DMS53 treated with DMSO at 0.1 percent for 48 hours (cell line): ENCODE data around the gene GOLGA6D.
"Not testable (repeated sequence)": the region's sequence is repeated elsewhere in the genome, so short reads cannot be mapped to it uniquely, and the experiment has no call there.

ENCODE experiments used
- DNase-seq: peaks from one replicate; lab custom pipeline; 2025; ENCODE audit not compliant: unreplicated experiment; lab: John Stamatoyannopoulos, UW

The GOLGA6D gene, protein sequence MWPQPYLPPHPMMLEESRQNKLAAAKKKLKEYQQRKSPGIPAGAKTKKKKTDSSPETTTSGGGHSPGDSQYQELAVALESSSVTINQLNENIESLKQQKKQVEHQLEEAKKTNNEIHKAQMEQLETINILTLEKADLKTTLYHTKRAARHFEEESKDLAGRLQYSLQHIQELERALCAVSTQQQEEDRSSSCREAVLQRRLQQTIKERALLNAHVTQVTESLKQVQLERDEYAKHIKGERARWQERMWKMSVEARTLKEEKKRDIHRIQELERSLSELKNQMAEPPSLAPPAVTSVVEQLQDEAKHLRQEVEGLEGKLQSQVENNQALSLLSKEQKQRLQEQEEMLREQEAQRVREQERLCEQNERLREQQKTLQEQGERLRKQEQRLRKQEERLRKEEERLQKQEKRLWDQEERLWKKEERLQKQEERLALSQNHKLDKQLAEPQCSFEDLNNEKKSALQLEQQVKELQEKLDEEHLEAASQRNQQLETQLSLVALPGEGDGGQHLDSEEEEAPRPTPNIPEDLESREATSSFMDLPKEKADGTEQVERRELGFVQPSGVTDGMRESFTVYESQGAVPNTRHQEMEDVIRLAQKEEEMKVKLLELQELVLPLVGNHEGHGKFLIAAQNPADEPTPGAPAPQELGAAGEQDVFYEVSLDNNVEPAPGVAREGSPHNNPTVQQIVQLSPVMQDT

DNA sequence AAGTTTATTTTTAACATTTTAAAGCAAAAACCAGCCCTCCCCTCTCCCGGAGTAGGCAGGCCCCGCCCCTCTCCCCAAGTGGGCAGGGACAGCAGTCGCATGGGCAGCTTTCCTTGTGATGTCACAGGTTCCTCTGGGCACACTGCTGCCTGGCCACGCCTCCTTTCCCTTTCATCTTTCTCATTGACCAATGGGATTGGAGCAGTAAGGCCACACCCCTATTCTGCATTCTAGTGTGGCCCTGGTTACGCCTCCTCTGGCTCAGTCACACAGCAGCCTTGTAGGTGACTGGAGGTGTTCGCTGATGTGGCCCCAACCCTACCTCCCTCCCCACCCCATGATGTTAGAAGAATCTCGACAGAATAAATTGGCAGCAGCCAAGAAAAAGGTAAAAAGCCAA is at the start of gene GOLGA6D:
Gene GOLGA6D (plus strand): TSS at position 264 of the 400 bp plus-strand sequence. CDS start 41 bp downstream, at position 305.
- not testable (repeated sequence) for DNase-seq

DNA sequence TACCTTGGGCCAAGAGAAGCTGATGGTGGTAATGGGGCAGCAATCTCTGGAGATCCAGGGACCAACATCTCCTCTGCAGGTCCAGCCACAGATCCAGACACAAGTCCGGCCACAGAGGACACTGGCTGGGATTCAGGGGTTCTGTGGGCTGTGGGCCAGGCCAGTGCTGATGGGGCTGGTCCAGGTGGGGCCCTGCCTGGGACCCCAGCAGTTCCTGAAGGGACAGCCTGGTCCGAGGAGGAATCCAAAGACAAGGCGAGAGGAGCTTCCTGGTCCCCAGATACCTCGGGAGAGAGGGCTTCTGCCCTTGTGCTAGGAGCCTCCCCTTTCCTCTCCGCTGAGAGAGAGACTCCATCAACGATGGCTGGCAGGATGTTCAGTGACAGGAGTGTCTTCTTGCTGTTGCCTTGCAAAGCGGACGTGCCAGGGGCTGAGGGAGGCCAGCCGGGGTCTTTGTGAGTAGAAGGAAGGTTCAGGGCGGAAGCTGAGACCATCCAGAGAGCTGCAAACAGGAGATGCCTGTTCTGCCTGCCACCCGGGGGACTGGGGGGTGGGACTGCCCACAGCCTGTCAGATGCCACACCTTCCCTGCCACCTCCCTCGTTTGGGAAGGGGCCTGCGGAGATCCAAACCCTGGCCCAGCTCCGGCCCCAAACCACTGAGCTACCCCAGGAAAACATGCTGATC is 49.0 kb upstream of the GOLGA6D start:
- DNase-seq = no peak

DNA sequence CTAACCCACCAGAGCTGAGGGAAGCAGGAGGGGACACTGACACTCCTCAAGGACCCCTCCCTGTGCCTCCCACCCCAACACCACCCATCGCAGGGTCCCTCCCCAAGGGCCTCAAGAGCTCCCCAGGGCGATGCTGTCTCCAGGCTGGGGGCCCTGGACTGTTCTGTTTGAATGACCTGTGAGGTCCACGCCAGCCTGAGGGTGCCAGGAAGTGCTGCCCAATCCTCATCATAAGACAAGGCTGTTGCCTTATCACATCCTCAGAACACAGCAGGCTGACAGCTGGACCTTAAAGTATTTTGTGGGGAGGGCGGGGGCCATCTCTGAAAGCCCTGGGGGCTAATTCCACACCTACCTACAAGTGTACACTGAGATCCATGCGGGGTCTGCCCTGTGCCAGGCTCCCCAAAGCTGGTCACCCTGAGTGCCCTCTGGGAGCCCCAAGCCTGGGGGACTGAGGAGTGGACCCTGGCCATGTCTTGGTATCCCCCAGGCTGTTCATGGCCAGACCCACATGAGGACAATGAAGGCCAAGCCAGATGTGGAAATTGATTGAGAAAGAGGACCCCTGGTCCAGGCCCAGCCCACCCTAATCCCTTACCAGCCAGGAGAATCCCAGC is 48.3 kb upstream of the GOLGA6D start:
- DNase-seq = no peak

DNA sequence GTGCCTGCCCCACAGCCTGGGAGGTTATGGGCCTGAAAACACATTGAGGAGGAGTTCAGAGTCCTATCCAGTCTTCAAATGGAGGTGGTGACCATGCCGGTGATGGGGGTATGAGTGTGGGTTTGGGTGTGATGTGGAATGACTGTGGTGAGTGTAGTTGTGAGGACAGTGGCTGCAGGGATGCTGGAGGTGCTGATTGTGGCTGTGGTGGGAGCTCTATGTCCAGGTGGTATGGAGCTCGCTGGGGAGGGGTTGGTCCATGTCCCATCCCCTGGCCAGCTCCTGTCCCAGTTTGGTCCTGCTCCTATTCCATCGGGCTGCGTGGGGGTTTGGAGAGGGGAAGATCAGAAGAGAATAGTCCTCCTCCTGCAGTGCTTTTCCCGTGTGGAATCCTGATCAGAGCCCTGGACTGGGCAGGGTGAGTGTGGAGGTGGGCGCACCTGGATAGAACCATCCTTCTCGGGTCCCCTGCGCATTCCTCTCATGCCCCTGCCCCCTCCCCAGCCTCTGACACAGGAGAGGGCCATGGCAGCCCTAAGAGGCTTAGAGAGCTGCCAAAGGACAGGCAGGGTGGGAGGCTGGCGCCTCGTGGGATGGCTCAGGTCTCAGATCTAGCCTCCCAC is 47.5 kb upstream of the GOLGA6D start:
- no peak for DNase-seq

DNA sequence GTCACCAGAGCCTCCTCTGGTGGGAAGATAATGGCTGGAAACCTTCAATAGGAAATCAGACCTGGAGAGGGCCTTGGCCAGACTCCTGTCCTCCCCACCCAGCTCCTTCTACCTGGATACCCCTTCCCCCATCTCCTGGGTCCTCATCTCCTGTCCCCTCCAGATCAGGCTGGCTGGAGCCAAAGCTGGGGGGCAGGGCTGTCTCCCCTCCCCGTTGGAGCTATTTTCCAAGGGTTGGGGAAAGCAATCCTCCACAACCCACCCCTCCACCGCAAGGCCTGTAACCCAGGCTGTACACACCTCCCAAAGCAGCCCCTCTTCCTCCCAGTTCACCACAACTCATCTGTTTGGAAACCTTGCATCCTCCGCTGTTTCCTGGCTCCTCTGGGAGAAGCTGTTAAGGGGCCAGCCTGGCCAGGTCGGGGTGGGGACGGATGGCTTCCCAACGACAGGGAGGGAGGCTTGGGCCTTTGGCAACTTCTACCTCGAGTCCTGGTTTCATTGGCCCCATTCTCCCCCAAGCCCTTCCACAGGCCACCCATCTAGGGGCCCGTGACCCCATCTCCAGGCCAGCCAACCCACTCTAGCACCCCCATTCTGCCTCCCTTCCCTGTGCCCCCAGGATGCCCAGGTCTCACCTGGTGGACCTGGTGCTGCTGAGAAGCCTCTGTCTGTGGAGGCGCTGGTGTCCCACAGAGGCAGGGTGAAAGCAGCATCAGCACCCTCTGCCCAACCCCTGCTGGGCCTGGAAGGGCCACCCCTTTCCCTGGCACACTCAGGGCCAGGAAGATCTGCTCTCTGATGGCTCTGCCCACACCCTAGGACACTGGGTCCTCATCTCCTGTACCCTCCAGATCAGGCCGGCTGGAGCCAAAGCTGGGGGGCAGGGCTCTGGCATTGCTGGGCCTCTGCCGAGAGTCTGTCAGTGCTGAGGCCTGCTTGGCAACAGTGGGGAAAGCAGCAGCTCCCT is 46.6 kb upstream of the GOLGA6D start:
- no peak for DNase-seq

DNA sequence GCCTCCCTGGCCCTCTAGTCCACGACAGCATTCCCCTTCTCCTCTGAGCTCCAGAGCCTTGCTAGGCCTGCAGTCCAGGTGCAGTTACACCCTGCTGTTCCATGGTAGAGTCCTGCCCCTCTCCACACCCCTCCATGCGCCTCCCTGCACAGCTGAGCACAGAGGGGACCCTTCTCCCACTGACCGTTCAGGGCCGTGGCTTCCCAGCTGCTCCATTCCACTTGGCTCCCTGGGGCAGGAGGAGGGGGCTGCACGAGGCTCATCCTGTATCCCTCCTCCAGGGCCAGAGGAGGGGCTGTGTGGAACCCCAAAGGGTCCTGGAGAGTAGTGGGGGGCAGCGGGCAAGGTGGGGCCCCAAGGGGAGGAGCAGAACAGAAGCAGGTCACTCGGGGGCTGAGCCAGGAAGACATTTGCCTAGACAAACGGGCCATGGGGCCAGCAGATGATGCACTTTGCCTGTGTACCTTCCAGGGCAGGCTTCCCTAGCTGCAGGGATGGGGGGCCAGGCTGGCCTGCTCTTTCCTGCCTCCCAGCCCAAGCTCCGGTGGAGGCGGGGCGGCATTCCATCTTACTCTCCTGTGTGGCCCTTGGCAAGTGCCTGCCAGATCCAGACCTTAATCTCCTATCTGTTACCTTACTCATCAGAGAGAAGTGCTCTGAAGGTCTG is 45.2 kb upstream of the GOLGA6D start:
- no peak for DNase-seq

DNA sequence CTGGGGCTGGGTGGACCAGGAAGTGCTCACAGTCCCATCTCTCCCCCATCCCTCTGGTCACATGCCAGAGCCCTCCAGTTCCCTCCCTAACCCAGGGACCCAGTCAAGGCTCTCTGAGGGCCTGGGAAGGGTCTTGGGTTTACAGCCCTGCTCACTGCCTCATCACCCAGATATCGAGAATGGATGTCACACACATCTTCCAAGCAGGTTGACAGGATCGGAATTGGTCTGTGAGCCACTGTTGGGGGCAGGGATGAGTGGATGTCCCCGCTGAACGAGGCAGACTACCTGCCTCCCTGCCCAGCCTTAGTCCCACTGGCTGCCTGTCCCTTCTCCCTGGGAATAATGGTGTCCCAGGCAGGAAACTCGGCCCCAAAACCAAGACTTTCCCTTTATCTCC is 44.5 kb upstream of the GOLGA6D start:
- no peak for DNase-seq

DNA sequence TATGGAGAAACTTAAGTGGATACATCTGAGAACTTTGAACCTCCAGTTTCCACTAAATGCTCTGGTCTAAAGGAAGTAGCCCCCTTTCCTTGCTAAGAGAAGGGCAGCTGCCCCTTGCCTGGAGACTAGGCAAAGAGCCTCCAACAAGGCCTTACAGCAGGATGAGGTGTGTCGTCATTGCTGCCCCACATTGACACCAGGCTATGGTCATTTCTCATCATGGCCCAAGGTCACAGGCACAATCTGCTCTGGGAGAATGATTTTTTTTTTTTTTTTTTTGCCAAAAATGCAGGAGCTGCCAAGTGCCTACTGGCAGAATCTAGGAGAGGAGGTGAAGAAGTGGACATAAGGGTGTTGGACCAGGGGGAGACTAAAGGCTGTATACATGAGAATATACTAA is 36.9 kb upstream of the GOLGA6D start:
- not testable (repeated sequence) for DNase-seq

DNA sequence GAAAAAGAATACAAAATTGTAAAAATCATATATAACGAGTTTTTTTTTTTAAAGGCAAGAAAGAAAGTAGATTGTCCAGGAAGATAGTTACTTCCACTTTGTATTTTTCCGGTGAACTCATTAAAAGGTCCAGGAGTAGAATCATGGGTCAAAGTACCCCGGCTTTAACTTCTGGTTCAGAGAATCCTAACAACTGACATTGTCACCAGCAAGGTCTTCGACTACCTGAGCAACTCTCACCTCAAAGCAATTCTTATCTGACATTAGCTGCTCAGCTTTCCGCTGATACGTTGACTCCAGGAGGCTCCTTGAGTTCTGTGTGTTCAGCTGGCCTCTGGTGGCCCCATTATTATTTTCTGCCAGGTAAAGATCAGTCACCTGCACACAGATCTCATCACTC is 33.6 kb upstream of the GOLGA6D start:
- peak; percentile 15 for DNase-seq

DNA sequence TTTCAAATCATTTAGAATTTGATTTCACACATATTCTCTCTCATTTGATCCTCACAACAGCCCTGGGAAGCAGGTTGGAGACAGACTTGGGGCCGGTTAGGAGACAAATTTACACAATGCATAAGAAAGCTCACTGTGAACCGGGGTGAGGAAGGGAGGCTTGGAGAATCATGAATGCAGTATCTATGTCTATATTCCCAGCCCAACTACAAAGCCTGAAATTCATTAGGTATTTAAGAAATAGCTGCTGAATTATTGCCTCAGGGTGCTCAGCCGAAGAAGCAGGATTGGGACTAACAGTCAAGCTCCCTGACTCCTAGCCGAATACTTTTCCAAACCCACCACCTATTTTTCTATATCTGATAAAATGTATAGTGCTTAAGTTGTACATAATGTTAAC is 32.9 kb upstream of the GOLGA6D start:
- no peak for DNase-seq

DNA sequence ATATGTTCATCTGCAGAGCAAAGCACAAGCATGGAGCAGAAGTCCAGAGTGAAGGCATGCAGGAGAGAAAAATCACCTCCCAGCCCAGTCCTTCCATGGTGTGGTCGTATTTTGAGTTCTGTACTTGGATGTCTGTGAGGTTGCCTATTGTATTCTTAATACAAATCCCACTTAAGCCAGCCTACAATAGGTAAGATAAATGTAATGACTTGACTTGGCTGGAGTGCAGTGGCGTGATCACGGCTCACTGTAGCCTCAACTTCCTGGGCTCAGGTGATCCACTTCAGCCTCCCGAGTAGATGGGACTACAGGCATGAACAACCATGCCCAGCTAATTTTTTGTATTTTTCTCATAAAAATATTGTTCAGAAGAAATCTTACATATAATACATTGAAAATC is 31.3 kb upstream of the GOLGA6D start:
- DNase-seq = not testable (repeated sequence)

DNA sequence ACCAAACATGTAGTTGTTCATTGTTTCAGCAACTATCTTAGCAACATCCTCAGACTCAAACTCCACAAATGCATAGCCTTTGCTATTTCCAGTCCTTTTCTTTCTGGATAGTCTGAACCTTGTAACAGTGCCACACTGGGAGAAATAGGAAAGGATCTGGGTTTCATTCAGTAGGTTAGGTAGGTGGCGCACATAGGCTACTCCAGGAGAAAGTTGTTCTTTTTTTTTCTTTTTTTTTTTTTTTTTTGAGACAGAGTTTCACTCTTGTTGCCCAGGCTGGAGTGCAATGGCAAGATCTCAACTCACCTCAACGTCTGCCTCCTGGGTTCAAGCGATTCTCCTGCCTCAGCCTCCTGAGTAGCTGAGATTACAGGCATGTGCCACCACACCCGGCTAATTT is 30.4 kb upstream of the GOLGA6D start:
- DNase-seq = not testable (repeated sequence)

DNA sequence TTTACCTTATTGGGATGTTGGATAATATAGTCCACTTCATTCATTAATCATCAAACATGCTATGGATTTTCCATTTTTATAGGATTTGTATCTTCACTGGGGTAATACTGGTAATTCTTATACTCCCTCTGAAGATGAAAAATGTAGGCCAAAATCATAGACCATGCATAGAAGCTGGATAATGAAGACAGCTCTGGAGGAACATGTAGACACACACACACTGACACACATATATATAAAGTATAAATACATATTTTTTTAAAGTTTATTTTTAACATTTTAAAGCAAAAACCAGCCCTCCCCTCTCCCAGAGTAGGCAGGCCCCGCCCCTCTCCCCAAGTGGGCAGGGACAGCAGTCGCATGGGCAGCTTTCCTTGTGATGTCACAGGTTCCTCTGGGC is 24.6 kb upstream of the GOLGA6D start, which contains the start of gene GOLGA6C:
Gene GOLGA6C (plus strand): TSS at position 301 of the 400 bp plus-strand sequence. CDS start 265 bp downstream, outside the sequence.
- not testable (repeated sequence) for DNase-seq

DNA sequence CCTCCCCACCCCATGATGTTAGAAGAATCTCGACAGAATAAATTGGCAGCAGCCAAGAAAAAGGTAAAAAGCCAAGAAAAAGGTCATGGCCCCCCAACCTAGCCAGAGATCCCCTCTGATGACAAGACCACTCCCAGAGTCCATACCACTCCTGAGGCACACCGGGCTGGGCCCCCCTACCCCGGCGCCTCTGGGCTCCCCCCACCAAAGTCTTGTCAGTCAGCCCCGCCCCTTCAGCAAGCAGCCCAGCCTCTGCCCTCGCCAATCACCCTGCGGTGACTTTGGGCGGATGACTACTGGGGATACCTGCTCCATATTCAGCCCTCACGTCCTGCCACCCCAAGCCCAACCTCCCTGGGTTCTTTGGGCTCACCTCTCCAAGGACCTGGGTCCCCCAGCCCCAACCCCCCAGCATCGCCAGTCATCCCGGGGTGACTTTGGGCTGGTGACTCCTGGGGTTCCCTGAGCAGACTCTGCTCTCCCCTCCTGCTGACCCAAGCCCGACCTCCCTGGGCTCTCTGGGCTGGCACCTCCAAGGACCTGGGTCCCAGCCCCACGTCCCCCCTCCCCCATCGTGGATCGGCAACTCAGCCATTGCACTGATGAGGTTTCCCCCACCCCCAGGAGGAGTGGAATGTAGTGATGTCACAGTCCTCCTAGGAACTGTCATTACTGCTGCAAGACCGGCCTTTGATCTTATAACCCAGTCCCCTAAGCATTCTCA is 23.9 kb upstream of the GOLGA6D start:
- not testable (repeated sequence) for DNase-seq

DNA sequence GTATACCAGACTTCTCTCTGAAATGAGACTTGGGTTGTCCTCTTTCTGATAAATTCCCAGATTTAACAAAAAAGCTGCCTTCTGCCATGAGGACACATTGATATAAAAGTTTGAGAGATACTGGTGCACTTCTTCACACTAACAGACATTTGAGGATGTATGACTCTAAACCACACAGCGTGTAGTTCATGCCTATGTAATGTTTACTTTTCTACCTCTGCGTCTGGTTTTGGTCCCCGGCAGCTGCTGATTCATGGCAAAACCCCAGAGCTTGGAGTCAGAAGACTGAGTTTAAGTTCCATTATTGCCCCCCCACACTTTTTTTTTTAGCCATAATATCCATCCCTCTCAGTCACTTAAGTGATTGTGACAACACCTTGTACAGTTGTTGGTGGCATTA is 22.8 kb upstream of the GOLGA6D start:
- not testable (repeated sequence) for DNase-seq

DNA sequence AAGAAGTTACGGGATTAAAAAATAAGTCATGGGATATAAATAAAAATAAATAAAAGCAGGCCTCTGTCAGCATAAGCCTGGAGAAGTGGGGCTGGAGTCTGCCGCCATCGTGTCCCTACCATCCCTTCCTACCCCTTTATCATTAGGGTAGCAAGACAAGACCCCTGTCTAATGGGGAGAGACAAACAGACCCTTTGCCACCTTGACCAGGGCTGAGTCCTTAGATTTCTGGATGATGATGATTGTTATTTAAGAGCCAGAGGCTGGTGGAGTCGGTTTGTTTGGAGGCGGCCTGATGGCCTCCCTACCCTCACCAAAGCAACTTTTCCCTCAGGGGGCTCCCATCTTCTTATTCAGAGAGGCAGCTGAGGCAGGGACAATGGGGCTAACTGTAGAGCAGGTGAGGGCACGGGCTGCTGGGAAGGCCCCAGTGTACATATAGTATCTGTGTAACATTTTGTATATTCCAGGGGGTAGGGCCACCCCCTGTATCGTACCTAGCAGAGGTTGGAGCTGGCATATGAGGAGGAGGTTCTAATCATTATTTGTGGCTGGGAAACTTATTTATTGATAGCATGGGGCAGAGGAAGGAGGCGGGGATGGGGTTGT is 8.8 kb upstream of the GOLGA6D start:
- DNase-seq = not testable (repeated sequence)

DNA sequence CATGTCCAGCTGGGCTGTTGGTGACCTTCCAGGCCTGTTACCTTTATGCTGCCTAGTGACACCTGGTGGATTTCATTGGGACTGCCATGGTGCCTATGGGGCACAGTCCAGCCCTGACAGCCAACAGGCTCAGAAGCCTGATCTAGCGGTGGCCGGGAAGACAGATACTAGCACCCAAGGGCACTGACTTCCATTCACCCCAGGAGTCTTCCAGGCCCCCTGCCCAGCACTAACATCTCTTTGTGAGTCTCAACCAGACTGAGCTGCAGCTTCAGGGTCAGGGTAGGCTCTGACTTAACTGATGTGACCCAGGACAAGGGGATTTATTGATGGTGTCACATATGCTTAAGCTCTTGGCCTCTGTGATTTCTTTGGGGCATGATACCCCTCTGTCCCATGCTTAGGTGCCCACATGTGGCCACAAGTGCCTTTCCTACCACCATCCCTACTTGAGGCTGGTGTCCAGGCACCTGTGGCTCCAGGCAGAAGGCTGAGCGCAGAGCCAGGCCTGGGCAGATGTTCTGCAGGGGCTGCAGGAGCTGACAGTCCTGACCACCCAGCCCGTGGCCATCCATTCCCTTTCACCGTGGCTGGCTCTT is 8.0 kb upstream of the GOLGA6D start:
- not testable (repeated sequence) for DNase-seq

DNA sequence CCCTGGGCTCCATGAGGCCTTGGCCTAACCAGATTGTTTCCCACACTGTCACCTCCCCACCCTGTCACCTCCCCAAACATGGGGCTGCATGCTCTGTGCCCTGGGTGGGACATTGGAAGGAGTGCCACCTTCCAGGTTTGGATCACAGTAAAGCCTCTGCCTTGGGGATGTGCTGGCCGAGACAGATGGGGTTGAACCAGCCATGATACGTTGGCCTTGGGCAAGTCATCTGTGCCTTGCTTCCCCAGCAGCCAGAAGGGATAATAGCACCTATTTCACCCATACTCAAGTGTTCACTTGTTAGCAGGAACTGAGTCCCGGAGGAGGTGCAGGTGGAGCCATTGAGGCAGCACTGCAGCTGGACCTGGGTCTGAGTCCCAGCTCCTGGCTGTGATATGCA is 7.0 kb upstream of the GOLGA6D start:
- not testable (repeated sequence) for DNase-seq
